HG02938 (cell line): ENCODE data around the gene FCER1A.

ENCODE experiments used
- ATAC-seq: cut with Tn5 transposase; IDR thresholded peaks from one replicate; pipeline ENCODE4 v1.9.1; 2021; ENCODE audit warnings: mild to moderate bottlenecking, moderate library complexity; ENCODE audit not compliant: unreplicated experiment

FCER1A gene

GRCh38 chr1:159302095-159302494 is at the start of gene FCER1A:
FCER1A (plus strand) TSS chr1:159302336; CDS start chr1:159302365, 29 bp downstream.
- no peak for ATAC-seq

DNA sequence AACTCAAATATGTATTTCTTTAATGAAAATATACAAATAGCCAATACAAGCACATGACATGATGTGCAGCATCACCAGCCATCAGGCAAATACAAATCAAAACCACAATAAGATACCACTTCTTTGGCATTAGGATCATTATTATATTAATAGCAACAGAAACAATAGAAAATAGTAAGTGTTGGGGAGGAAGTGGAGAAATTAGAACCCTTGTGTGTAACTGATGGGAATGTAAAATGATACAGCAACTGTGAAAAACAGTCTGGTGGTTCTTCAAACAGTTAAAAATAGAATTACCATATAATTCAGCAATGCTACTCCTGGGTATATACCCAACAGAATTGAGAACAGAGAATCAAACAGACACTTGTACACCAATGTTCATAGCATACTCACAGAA is 40.8 kb upstream of the FCER1A start:
- no peak for ATAC-seq

GRCh38 chr1:159261721-159262494 is 40.2 kb upstream of the FCER1A start:
- ATAC-seq = no peak

DNA sequence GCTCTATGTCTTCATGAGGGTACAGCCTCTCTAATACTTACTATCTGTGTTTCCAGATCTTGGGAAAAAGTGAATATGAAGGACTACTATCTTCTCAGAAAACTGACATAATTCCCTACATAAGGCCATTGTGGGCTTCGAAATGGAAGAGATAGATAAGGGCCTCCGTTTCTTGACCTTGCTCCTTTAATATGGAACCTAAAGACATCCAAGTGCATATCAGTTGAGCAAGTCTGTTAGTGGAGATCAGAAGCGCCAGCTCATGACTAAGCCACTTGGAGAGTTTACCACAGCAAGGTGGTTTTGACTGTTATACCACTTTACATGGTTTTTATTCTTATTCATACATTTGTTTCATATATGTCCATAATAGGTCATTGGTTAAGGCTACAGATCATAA is 35.3 kb upstream of the FCER1A start:
- no peak for ATAC-seq

GRCh38 chr1:159274631-159275030 is 27.5 kb upstream of the FCER1A start:
- no peak for ATAC-seq

DNA sequence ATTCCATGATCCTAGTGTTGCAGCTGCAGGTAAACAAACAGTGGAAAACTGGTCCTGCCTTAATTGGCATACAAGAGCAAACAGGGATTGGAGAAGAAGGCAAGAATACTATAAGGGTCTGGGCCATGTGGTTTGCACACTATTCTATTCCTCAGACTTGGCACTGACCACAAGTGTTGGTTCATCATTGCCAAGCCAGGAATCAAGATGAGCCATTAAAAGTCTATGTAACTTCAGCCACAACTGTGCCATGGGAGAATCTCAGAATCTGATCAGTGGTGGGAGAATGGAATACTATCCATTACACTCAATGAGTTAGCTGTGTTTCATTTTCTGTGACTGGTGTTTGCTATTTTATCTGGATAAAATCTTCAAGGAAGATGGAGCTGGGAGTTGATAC is 26.2 kb upstream of the FCER1A start:
- ATAC-seq = no peak

- ATAC-seq = no peak
These were observed 22.4 kb upstream of the FCER1A start for GRCh38 chr1:159279773-159280172.

- no peak for ATAC-seq
These were observed 20.0 kb upstream of the FCER1A start for GRCh38 chr1:159282118-159282517.

DNA sequence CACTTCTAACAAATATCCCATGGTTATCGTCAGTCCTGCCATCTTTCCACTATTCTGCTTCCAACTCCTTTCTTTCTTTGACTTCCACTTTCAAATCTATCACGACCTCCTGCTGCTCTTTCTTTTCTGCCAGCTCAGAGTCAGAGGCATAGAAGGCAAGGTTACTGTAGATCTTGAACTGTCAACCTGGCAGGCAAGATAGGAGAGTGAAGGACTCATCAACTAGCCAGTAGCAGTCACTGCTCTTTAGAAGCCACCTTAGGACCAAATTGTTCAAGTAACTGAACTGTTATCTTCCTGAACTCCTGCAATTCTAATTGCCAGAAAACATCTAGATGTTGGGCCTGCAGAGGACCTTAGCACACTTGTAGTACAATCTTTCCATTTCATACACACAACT is 13.1 kb upstream of the FCER1A start:
- ATAC-seq = no peak

DNA sequence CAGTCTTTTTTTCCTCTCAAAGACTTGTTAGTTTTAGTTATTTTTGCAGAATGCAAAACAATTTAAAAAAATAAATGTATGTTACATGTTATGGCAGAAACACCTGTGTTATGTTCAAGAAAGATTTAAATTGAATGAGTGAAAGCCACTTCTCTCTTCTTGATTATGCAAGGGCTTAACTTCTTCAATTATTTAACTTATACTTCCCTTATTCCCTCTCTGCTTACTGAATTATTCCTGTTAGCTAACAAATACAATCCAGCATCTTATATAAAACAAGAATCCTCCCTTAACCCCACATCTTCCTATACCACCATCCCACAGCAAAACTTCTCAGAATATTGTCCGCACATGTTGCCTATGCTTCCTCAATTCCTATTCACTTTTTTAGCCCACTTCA is 10.7 kb upstream of the FCER1A start:
- no peak for ATAC-seq

GRCh38 chr1:159296706-159297375 is 5.3 kb upstream of the FCER1A start:
- no peak for ATAC-seq

DNA sequence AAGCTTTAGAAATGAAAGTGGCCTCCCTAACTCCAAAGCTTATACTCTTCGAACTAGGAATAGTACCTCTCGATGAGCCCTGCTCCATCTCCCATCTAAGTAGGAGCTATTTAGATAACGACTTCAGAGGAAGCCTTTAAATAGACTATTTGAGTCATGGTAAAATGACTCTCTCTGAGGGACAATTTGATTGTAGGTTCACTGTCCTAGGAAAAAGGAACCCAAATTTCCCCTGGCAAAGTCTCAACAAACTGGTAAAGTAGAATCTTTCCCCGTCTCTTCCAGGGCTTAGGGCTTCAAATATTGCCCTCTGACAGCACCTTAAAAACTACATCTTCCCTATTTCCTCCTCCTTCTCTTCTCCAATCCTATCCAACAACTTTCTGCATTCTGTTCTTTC is 2.0 kb upstream of the FCER1A start:
- ATAC-seq = no peak

GRCh38 chr1:159307346-159308020 is 5.3 kb downstream of the FCER1A start:
- no peak for ATAC-seq

GRCh38 chr1:159311679-159312078 is 9.5 kb downstream of the FCER1A start:
- ATAC-seq = no peak

DNA sequence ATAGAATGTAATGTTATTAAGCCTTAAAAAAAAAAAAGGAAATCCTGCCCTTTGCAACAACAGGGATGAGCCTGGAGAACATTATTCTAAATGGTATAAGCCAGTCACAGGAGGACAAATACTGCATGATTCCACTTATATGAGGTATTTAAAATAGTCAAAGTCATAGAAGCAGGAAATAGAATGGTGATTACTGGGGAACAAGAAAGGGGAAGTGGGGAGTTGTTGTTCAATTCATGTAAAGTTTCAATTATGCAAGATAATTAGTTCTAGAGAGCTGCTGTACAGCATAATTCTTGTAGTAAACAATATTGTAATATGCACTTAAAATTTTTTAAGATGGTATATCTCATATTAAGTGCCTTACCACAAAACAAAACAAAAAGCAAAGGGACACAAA is 13.2 kb downstream of the FCER1A start:
- no peak for ATAC-seq

- ATAC-seq = no peak
These were observed 16.8 kb downstream of the FCER1A start for GRCh38 chr1:159318784-159319551.

- no peak for ATAC-seq
These were observed 32.7 kb downstream of the FCER1A start for GRCh38 chr1:159334797-159335196.

DNA sequence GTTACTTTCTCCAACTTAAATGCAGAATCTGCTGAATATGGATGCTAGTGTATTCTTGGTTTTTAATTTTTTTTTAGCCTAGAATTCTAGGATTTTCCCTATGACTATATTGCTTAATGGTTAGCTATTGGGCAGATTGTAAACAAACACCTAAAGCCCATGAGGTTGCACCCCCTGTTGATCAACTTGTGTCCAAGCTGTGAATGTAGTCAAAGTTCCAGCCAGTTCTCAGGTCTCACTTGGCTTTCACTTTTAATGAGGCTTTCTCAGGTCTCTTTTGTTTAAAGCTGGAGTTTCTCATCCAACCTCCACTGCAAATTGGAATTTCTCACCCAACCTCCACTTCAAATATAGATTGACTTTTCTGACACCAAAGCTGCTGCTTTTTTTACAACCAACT is 35.9 kb downstream of the FCER1A start:
- ATAC-seq = no peak

- no peak for ATAC-seq
These were observed 37.4 kb downstream of the FCER1A start for GRCh38 chr1:159339536-159339935.

- no peak for ATAC-seq
These were observed 39.6 kb downstream of the FCER1A start for GRCh38 chr1:159341736-159342135.

- no peak for ATAC-seq
These were observed 40.8 kb downstream of the FCER1A start for GRCh38 chr1:159342761-159343425.
